ENCODE measurements around the gene LMAN1L.
"Not testable (repeated sequence)": the region's sequence is repeated elsewhere in the genome, so short reads cannot be mapped to it uniquely, and the experiment has no call there.

Gene LMAN1L

GRCh38 chr15:74782259-74783071, 30.2 kb upstream of the LMAN1L start:
- DNase-seq = no peak

DNA sequence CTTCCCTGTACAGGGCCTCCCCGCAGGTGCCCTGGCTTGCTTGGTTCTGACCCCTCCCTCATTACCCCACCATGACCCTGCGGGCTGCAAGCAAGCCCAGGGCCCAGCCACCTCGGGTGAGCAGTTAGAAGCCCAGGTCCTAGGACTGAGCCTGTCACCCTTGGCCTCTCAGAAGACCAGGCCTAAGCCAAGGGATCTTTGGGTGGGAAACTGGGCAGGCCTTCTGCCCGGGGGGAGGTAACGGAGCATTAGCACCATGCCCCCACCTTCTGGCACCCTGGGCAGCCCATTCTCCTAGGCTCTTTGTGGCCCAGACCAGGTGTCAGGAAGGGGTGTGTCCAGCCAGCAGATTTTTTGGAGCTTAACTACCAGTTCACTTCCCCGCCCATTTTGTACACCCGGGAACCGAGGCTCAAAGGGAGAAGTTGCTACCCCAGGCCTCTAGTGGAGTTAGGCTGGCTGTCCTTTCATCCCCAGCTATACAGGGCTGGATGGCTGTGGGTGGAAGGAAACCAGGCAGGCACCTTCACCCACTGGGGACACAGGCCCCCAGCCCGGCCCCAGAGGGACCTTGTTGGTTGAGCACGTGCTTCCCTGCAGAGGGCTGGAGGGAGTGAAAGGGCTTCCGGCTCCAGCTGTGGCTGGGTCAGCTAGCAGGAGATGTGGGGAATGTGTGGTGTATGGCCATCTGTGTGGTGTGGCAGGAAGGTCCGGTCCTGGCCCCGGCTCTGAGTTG, 29.4 kb upstream of the LMAN1L start:
- no peak for DNase-seq

- no peak for DNase-seq
Observed at GRCh38 chr15:74783808-74784175, 28.8 kb upstream of the LMAN1L start.

DNA sequence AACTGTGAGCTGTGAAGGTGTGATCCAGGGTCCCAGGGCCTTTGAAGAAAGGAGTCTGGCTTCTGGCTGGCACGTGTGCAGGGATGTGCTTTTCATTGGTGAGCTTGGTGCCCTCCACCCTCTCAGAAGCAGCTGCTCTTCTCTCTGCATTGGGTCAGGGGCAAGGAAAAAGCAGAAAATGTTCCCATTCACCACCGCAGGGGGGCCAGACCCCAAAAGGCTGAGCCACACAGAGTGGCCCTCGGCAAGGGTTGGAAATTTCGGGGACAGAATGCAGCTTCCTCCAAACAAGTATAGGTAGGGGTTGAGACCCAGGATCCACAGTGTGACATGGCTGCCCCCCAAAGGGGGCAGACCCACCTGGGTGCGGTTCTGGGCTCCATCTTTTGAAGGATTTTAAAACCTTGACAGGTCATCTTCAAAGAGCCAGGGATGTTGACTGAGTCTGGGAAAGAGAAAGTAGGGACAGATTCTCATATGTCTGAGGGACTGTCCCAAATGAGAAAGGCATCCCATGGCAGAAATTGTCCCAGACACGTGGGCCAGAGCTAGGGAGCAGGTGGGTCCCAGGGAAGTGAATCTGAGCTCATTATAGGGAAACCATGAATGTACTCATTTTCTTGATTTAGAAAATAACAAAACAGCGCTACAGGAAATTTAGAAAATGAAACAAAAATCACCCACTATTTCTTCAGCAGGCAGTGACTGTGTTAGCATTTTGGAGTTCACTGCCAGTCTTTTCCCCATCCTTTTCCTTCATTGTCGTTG, 28.0 kb upstream of the LMAN1L start:
- no peak for DNase-seq

GRCh38 chr15:74785194-74786032, 27.2 kb upstream of the LMAN1L start:
- DNase-seq = no peak

DNA sequence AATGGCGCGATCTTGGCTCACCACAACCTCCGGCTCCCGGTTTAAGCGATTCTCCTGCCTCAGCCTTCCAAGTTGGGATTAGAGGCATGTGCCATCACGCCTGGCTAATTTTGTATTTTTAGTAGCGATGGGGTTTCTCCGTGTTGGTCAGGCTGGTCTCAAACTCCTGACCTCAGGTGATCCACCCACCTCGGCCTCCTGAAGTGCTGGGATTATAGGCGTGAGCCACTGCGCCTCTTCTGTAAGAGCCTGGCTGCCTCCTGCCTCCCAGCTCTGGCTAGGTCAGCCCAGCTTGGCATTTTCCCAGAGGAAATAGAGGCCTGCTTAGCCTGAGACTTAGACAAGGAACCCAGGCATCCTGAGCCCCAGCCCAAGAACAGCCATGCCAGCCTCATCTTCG, 26.6 kb upstream of the LMAN1L start:
- DNase-seq = not testable (repeated sequence)

DNA sequence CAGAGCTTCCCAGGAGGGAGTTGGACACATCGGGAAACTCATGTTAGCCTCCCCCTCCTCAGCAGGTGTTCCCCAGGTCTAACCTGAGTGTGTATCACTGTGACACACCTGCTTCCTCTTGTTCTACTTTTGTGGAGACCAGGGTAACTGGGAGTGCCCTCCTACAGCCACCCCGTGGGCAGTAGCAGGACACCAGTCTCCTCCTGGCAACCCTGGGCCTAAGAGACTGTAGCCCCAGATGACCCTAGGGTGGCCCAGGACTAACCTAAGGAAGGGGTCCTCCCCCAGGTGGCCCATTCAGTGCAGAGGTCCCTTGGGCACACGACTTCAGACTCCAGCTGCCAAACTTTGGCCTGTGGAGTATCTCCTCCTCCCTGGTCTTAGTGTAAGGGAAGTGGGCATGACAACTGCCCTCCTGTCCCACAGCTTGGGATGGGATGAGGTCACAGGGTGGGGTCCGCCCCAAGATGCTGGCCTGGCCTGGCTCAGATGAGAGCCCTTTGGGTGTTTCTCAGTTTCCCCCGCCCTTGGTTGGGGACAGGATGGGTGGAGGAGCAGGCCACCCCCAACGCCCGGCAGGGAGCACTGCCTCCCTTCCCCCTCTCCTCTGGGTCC, 26.0 kb upstream of the LMAN1L start:
- no peak for DNase-seq

GRCh38 chr15:74787251-74788041, 25.2 kb upstream of the LMAN1L start:
- DNase-seq = no peak

DNA sequence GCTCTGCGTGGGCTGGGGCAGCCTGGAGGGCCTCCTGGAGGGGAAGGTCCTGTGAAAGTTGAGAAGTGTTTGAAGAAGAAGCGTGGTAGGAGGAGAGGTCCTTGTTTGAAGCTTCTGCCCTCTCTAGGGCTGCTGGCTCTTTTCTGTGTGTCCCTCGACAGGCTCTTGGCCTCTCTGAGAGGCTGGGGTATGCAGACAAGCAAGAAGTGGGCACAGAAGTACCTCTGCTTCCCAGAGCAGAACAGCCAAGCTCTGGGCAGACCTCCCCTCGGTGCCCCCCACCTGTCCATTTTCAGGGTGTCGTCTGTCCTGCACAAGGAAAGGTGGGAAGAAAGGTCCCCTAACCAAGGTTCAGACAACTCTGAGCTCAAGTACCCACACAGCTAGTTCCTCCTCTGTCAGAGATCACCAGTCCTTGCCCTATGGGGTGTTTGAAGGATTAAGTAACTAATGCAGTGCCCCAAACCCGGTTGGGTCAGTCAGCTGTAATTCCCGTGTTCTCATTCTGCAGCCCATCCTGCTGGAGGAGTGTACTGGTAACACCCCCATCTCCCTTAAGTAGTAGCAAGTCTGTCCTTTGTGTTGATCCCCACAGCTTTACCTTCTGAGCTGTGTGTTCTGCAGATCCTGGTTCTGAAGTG, 24.5 kb upstream of the LMAN1L start:
- no peak for DNase-seq

- DNase-seq = no peak
Observed at GRCh38 chr15:74788683-74789151, 23.9 kb upstream of the LMAN1L start.

DNA sequence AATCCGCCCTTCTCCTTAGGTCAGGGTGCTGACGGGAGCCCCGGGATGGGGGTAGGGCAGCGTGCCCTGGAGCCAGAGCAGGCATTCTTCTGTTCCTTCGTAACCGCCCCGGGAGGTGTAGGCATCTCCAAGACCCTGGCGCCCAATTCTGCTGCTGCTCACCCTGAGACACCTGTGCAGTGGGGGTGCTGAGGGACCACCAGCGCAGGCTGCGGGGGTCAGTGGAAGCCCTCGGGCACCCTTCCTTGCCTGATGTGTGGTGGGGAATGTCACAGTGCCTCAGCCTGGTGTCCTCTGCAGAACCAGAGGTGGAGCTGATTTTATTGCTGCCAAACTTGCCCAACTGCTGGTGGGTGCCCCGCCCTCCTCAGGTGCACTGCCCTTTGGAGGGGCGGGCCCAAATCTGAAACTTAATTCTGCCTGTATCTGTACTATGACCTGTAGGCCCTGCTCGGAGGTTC, 23.4 kb upstream of the LMAN1L start:
- no peak for DNase-seq

- no peak for DNase-seq
Observed at GRCh38 chr15:74789741-74790079, 22.9 kb upstream of the LMAN1L start.

- DNase-seq = peak; percentile 79
Observed at GRCh38 chr15:74790080-74790916, 22.3 kb upstream of the LMAN1L start.

DNA sequence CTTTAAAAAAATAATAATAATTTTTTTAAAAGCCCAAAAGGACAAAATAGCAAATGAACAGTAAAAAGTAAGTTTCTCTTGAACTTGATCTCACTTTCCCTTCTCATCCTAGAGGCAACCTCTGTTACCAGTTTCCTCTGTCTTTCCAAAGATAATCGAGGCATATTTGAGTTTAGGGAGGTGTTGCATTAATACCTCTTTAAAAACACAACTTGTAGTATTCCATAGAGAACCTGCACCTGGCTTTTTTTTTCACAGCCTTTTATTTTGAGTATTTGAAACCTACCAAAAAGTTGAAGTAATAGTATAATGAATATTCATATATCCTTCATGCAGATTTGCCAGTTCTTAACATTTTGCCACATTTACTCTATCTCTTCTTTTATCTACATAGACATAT, 21.6 kb upstream of the LMAN1L start:
- DNase-seq = no peak

- no peak for DNase-seq
Observed at GRCh38 chr15:74791667-74792066, 21.0 kb upstream of the LMAN1L start.

DNA sequence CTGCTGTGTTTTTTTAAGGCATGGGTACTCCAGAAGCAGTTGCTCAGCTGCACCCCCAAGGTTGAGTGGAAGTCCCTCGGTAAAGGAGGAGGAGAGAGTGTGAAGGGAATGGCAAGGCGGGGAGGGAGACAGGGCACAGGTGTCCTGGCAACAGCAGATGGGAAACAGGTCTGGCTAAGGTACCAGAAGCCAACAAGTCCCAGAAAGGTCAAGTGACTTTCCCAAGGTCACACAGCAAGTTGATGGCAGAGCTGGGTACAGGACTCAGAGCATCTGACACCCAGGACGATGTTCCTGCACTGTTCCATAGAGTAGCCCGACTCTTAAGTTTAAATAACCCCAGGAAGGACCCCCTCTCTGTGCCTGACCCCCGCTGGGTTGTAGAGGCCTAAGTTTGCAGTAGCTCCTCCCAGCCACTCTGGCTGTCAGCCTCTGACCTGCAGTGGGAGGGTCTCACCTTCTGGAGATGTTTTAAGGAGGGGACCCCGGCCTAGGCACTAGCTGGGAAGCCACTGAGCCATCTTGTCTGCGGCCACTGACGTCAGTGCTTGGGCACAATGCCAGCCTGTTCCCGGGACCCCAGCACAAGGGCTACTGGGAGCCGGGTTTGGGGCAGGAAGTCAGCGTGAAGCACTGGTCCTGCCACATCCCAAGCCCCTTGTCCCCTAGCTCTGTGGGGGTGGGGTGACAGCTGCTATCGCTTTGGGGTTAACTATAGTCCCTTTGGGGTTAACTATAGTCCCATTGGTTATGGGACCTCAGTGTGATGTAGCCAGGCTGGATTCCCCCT, 20.2 kb upstream of the LMAN1L start:
- DNase-seq = no peak

DNA sequence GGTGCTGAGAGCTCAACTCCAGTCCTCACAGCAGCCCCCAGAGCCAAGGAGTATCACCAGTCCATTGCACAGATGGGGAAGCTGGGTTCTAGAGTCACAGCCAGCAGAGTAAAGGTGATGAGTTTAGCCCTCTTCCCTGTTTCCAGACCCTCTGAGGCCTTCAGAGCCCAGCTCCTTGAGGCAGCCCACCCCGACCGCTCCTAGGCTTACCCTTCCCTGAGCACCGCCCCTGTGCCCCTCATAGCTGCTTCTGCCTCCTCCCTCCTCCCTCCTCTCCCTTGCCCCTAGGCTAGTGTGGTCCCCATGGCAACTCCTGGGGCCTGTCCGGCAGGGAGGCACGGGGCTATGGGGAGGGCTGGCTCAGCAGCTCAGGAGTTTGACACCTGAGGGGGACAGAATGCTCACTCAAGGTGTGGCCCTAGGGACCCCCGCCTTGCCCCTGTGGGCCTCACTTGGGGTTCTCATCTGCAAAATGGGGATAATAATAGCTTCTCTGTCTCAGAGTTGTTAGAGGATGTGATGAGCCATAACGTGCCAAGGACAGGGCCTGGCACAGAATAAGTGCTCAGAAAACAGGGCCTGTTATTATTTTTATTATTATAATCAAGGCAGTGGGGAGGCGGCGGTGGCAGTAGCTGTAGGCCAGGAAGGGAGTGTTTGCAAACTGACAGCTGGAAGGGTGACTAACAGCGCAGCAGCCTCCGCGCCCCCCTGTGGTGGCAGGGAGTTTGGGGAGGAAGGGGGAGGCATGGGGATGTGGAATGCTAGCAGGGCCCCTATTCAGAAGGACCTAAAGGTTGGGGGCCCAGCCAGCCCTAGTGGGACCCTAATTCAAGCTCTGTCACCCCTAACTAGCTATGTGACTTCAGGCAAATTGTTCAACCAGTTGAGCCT, 19.3 kb upstream of the LMAN1L start:
- DNase-seq = no peak

Data from T1000 (cell line).